HFF-Myc (cell line): ENCODE results near the gene RUNX1.

Source experiments
- DNase-seq: peaks from one replicate; pipeline ENCODE4 v3.0.0-alpha.2; 2011; ENCODE audit warnings: low read depth; ENCODE audit errors: extremely low read depth
- H3K4me3 ChIP-seq: replicated peaks from 2 replicates; pipeline ENCODE4 v1.5.1; 2011; ENCODE audit warnings: low read depth, mild to moderate bottlenecking, control low read depth, low read length
- CTCF ChIP-seq: IDR thresholded peaks from 2 replicates; pipeline ENCODE4 v1.5.1; 2012; ENCODE audit warnings: mild to moderate bottlenecking, low read depth, low read length, control low read depth; ENCODE audit errors: missing control alignments

RUNX1 gene

GRCh38 chr21:34950980-34951379 lies 98.1 kb downstream of the RUNX1 start:
- no peak overlapping the region for H3K4me3 ChIP-seq
- DNase-seq = no peak
- no peak for TF ChIP-seq CTCF

- no peak for TF ChIP-seq CTCF
- no peak for DNase-seq
- H3K4me3 ChIP-seq = no peak overlapping the region
These were observed 99.6 kb downstream of the RUNX1 start for GRCh38 chr21:34949499-34949898.

- H3K4me3 ChIP-seq = no peak overlapping the region
- TF ChIP-seq CTCF = no peak
- DNase-seq = no peak
These were observed 100.1 kb downstream of the RUNX1 start for GRCh38 chr21:34949030-34949429.

GRCh38 chr21:34948157-34948556 lies 100.9 kb downstream of the RUNX1 start:
- DNase-seq = no peak
- TF ChIP-seq CTCF = no peak
- H3K4me3 ChIP-seq = no peak overlapping the region

GRCh38 chr21:34946916-34947534 lies 102.1 kb downstream of the RUNX1 start:
- TF ChIP-seq CTCF = peak; percentile 7
- H3K4me3 ChIP-seq = no peak overlapping the region
- no peak for DNase-seq

GRCh38 chr21:34946385-34946840 lies 102.7 kb downstream of the RUNX1 start:
- no peak for DNase-seq
- no peak overlapping the region for H3K4me3 ChIP-seq
- no peak for TF ChIP-seq CTCF

- no peak for TF ChIP-seq CTCF
- no peak for DNase-seq
- H3K4me3 ChIP-seq = no peak overlapping the region
These were observed 103.8 kb downstream of the RUNX1 start for GRCh38 chr21:34945288-34945687.
